Hematopoietic multipotent progenitor cell treated with erythropoietin and hydrocortisone succinate and interleukin-3 and kit ligand, for 17 days (in vitro differentiated cells): ENCODE measurements around the gene BTG4.
A peak's percentile ranks its signal among the peaks of the same experiment; 100 is the strongest.

ENCODE experiments used
- DNase-seq: peaks from one replicate; pipeline ENCODE4 v3.0.0-alpha.2; 2015; ENCODE audit warnings: low spot score

Gene BTG4

GRCh38 chr11:111455291-111456085 lies 56.7 kb downstream of the BTG4 start:
- no peak for DNase-seq

- DNase-seq = no peak
Observed at GRCh38 chr11:111454561-111455192, 57.5 kb downstream of the BTG4 start.

- DNase-seq = no peak
Observed at GRCh38 chr11:111452817-111453552, 59.2 kb downstream of the BTG4 start.

- no peak for DNase-seq
Observed at GRCh38 chr11:111452146-111452545, 60.0 kb downstream of the BTG4 start.

- DNase-seq = no peak
Observed at GRCh38 chr11:111450480-111451320, 61.5 kb downstream of the BTG4 start.

- no peak for DNase-seq
Observed at GRCh38 chr11:111449696-111450479, 62.3 kb downstream of the BTG4 start.

- DNase-seq = no peak
Observed at GRCh38 chr11:111448831-111449557, 63.2 kb downstream of the BTG4 start.

GRCh38 chr11:111448414-111448813 lies 63.8 kb downstream of the BTG4 start:
- DNase-seq = no peak

- DNase-seq = no peak
Observed at GRCh38 chr11:111447931-111448330, 64.3 kb downstream of the BTG4 start.

GRCh38 chr11:111447112-111447471 lies 65.1 kb downstream of the BTG4 start:
- DNase-seq = no peak

- DNase-seq = peak; percentile 34
Observed at GRCh38 chr11:111446404-111447111, 65.6 kb downstream of the BTG4 start.

GRCh38 chr11:111445586-111445985 lies 66.6 kb downstream of the BTG4 start:
- no peak for DNase-seq
